Activated CD8-positive, alpha-beta memory T cell treated with anti-CD3 and anti-CD28 coated beads for 1 hour (primary cell): Measurements from ENCODE around the gene GTPBP4.
"Not testable (repeated sequence)": the region's sequence is repeated elsewhere in the genome, so short reads cannot be mapped to it uniquely, and the experiment has no call there.

Experiments used
- DNase-seq, 2 donors: peaks; one replicate each; pipeline ENCODE4 v3.0.0-alpha.2; 2020; ENCODE audit warnings: low read depth in 1 of 2; ENCODE audit errors: extremely low read depth in 1 of 2

Gene GTPBP4

GRCh38 chr10:1022413-1022812 lies 34.2 kb downstream of the GTPBP4 start:
- DNase-seq, result no peak

DNA sequence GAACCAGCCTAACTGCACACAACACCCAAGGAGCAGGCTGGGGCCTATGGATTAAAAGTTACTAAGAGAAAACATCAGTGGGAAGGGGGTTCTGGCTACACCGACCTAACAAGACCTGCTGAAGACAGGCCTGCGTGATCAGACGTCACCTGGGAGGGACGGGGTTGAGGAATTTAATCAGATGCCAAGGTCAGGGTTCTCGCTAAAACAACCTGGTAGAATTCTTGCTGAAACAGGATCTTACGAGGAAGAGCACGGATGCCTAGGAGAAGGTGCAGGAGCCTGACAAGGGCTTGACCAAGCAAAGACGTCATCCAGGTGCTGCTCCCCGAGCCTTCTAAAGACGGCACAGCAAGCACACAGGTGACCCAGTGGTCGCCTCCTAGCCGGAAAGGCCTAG lies 35.9 kb downstream of the GTPBP4 start:
- DNase-seq, result no peak

DNA sequence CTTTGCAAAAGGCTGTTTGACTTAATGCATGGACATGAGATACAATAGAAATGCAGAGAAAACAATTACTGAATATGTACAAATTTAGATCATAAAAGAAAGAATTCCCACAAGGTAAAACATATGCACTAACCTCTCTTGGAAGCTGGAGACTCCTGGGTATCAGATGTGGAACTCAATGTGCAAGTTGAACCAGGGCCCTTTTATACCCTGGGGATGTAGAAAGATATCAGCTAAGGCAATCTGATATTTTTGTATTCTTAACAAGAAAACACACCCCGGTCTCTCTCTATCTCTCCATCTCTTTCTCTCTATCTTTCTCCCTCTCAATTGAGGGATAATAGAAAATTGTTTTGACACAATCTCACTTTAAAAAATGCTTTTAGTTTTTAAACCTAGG lies 37.4 kb downstream of the GTPBP4 start, which contains the start of gene IDI2:
Gene IDI2, minus strand, starts transcription at position 177 of the 400 bp plus-strand sequence. CDS start 1,136 bp downstream, outside the sequence.
- no peak for DNase-seq

DNA sequence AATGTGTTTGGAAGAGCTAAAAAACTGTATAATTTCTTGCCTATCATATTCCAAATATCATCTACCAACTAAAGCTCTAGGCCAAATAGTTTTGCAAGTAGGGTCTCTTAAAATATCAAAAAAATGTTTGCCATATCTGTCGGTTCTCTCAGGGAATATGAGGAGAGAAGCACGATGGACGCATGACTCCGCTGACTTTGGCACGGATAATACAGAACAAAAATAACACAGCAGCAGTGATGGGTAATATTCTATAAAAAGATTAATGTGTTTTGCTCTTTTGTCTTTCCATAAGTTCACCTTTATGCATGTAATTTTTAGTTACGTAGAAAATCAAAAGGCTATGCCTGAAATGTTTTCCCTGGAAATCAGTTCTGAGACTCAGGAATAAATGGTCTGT lies 38.3 kb downstream of the GTPBP4 start:
- no peak for DNase-seq

DNA sequence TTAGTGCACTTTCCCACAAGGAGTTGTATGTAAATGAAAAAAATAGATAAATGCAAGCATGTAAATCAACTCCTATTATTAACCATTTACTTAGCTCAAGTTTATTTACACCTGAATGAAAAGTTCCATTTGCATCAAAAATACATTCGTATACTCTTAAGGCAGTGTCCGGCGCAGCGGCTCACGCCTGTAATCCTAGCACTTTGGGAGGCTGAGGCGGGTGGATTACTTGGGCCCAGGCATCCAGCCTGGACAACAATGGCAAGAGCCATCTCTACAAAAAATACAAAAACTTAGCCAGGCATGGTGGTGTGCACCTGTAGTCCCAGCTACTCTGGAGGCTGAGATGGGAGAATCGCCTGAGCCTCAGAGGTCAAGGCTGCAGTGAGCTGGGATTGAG lies 41.6 kb downstream of the GTPBP4 start:
- no peak for DNase-seq

DNA sequence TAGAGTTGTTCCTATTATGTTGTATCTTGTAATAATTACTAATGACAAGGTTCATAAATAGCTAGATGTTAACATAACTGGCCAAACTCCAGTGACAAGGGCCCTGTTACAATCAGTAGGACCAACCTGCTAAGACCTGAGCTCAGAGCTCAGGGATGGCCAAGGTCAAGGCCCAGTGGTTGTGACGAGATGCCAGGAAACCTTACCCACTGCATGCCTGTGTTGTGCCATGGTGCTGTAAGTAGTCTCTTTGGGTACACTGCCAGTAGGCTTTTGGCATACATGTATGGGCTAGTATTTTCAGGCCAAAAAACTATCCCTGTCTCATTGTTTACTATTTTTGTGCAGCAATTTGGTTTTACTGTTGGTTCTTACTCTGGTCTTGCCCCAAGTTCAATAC lies 45.4 kb downstream of the GTPBP4 start:
- no peak for DNase-seq

- no peak for DNase-seq
These were observed 46.5 kb downstream of the GTPBP4 start for GRCh38 chr10:1034758-1035157.

- DNase-seq, result no peak
These were observed 47.0 kb downstream of the GTPBP4 start for GRCh38 chr10:1035201-1035600.

- DNase-seq, result no peak
These were observed 48.1 kb downstream of the GTPBP4 start for GRCh38 chr10:1036341-1036791.

DNA sequence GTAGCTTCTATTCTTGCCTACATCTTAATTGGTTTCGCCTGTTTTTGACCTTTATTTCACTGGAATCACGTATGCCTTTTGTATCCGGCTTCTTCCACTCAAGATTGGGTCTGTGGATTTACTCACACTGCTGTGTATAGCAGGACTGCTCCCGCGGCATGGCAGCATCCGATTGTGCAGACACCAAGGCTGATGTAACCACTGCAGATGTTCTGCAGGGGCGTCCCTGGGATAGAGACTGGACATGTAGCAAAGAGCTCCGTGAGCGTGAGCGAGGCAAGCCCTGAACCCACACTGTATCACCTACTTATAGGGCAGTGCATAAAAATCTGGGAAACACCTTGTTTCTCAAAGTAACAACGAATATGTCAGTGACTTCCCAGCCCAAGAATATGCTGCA lies 48.9 kb downstream of the GTPBP4 start:
- DNase-seq, result no peak

DNA sequence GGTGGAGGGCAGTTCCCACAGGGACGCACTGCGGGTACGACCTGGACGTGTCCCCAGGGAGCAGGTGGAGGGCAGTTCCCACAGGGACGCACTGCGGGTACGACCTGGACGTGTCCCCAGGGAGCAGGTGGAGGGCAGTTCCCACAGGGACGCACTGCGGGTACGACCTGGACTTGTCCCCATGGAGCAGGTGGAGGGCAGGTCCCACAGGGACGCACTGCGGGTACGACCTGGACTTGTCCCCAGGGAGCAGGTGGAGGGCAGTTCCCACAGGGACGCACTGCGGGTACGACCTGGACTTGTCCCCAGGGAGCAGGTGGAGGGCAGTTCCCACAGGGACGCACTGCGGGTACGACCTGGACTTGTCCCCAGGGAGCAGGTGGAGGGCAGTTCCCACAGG lies 50.5 kb downstream of the GTPBP4 start:
- DNase-seq, result not testable (repeated sequence)

DNA sequence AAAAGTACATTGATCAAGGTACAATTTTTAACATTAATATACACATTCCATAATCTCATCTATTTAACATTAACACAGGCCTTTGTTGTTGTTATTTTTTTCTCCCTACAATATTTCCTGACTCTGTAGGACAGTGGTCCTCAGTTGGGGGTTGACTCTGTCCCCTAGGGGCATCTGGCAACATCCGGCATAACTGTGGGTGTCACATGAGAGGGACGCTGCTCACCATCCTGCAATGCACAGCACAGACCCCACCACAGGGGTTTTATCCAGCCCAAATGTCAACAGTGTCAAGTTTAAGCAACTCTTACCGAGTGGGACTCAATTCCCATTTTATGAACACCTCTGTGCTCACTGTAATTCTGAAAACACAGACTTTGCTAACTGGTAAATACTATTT lies 51.9 kb downstream of the GTPBP4 start:
- no peak for DNase-seq

DNA sequence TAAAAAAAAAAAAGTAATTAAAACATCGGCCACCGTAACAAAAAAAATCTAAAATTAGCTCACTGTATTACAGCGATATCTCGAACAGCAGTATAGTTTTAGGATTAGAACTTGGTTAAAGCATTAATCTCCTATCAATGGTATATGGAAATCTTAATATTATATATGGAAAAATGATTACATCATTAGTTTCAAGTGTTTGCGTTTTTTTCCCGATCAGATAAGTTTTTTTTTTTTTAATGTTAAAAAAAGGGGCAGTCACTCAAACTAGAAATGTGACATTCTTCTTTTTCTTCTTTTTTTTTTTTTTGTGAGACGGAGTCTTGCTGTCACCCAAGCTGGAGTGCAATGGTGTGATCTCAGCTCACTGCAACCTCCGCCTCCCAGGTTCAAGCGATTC lies 53.3 kb downstream of the GTPBP4 start:
- DNase-seq, result no peak

DNA sequence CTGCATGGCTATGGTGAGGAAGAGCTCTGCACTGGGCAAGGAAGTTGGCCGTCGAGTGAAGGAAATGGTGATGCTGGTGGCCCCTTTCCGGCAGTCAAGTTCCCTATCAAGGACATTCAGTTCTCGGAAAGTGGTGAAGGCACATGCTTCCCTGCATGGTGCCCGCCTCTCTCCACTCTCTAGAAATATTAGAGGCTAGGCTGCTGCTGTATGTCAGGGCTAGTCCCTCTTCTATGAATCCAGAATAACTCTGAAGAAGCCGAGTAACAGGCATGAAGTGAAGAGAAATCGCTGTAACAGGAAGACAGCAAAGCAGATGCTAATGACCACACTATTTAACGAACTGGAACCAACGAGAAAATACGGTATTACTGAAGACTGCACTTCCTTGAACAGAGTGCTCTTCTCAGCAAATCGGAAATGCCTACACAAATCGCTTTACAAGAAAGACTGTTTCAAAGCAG lies 55.3 kb downstream of the GTPBP4 start:
- no peak for DNase-seq

DNA sequence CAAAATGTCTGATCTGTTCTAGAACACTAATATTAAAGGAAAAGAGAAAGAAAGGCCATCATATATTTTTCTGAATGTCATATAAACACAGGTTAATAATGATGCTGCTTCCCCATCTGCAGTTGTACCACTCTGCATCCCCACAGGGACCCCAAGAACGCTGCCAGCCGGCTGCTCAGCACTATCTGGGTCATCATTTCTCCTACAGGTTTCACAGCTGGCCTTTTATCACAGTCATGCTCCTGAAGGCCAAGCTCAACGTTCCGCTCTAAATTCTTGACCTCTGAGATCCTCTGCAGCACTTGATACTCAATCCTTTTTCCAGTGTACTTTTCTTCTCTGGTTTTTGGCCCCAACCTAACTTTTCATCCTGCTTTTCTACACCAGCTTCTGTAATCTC lies 55.9 kb downstream of the GTPBP4 start:
- no peak for DNase-seq

DNA sequence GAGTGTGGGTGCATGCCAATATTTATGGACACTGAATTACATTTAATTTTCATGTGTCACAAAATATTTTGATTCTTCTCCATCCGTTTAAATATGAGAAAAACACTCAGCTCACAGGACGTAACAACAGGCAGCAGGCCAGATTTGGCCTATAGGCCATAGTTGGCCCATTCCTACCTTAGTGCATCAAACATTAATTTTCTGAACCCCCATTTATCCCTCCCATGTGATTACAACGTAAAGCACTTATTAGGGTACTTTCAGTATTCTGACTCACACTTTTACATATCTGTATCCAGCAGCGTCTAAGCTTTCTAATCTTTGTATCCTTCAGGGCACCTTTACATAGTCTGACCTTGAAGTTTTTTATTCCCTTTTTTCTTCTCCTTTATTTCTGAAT lies 56.7 kb downstream of the GTPBP4 start:
- DNase-seq, result no peak

DNA sequence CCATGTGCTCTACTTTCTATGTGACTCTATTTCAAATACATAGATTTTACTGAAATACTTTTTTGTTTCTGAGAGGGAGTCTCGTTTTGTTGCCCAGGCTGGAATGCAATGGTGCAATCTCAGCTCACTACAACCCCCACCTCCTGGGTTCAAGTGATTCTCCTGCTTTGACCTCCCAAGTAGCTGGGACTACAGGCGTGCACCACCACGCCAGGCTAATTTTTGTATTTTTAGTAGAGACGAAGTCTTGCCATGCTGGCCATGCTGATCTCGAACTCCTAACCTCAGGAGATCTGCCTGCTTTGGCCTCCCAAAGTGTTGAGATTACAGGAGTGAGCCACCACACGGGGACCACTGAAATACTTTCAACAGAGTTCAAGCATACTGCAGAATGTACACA lies 57.2 kb downstream of the GTPBP4 start:
- no peak for DNase-seq

DNA sequence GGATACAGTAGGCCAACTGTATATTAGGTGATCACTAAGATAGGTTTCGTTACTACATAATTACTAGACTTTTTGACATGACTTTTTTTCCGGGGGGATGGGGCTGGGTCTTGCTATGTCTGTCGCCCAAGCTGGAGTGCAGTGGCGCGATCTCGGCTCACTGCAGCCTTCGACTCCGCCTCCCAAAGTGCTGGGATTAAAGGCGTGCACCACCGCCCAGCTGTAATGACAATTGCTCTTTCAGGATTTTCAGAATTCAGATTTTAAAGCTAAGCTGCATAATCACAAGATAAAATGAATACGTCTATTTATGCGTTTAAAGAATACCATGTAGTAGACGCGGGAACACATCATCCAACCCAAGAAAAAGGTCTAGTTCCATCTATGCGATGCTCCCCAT lies 59.7 kb downstream of the GTPBP4 start:
- no peak for DNase-seq

GRCh38 chr10:1048349-1048731 lies 60.1 kb downstream of the GTPBP4 start:
- no peak for DNase-seq

DNA sequence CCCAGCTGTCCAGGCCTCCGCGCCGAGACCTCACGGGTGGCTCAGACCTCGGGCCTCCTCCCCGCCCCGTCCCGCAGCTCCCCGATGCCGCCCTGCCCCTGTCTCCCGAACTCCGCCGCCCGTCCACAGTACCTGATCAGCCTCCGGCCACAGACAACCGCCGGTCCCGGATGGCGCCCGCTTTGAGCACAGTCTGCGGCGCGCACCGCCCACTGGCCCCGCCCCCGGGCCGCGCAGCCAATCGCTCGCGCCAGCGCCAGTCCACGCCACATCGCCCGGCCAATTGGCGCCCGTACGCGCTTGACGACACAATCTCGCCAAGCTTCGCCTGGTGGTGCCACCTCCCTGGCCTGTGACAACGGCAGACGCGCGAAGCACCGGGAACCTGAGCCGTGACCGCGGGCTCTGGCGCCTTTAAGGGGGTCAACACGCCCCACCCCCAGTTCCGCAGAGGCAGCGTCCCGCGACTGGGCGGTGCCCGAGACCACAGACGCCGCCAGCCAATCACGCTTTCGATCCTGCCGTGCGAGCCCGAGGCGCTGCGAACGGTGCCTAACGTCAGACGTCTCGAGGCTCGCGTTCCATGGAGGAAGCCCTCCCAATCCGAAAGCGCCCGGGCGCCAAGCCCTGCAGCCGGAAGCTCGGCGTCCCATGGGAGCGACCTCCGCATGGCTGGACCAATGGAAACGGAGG lies 60.6 kb downstream of the GTPBP4 start, which contains the start of gene IDI1:
Gene IDI1, minus strand, starts transcription at position 388 of the 693 bp plus-strand sequence. Its CDS starts 116 bp downstream, at position 272.
- DNase-seq, result peak; percentile 93 to 94

DNA sequence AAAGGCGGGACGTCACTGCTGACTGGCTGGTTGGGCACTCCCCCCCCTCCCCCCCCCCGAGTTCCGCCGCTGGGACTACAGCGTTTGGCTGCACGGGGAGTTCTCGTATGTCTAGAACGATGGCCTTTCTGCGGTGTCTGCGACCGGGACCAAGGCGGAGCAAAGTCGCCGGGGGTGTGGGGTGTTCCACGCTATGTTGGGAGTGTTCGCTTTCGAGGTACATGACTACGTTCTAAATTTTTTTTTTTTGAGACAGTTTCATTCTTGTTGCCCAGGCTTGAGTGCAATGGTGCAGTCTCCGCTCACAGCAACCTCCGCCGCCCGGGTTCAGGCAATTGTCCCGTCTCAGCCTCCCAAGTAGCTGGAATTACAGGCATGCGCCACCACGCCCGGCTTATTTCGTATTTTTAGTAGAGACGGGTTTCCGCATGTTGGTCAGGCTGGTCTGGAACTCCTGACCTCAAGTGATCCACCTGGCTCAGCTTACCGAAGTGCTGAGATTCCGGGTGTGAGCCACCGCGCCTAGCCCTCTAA lies 61.3 kb downstream of the GTPBP4 start:
- no peak for DNase-seq

DNA sequence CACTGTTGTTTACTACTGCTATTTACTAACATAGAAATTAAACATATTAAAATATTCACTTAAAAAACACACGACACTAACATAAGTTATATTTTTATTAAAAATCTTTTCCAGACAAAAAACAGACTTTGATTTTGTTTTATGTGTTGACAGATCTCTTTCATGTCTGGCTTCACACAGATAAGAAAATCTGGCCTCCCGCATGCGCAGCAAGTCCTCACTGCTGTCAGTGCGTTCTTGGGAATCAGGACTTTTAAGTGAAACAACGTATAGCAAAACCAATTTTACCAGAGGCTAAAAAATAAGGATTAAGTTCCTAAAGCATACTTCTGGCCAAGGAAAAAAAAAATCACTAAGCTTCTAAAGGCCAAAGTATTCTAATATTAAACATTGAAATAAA lies 61.9 kb downstream of the GTPBP4 start:
- no peak for DNase-seq

DNA sequence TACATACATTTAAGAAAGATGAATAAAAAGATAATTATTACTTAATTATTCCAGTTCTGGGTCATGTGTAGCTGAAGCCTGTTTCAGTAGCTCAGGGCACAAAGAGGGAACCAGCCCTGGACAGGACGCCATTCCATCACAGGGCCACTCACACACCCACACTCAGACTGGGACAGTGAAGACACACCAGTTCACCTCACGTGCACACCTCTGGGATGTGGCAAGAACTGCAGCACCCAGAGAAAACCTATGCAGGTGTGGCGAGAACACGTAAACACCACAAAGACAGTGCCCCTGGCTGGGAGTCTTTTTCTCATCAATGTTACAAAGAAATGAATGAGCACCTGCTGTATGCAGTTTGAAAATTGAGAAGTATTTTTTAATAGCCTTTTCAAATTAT lies 62.3 kb downstream of the GTPBP4 start:
- no peak for DNase-seq
